Activated effector memory CD4-positive, alpha-beta T cell treated with anti-CD3 and anti-CD28 coated beads, Interleukin-2, amount 50 U/mL, for 16 hours (primary cell): ENCODE measurements around the gene GORASP1.
"Not testable (repeated sequence)": the region's sequence is repeated elsewhere in the genome, so short reads cannot be mapped to it uniquely, and the experiment has no call there.

ENCODE experiments used
- DNase-seq: peaks from one replicate; pipeline ENCODE4 v3.0.0-alpha.2; 2020

GORASP1 gene

DNA sequence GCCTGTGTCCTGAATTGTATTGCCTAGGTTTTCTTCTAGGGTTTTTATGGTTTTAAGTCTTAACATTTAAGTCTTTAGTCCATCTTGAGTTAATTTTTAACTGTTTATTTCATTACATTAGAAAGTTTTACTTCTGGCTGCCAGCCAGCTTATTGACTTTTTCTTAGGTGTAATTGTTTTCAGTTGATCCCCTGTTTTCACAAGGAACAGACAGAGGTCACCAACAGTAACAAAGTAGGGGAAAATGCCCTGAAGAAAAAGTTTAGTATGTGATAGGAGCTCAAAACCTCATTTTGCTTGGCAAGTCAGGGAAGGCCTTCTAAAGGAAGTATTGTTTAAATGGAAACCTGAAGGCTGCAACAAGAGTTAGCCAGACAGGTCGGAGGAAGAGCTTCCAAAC is 45.2 kb downstream of the GORASP1 start:
- no peak for DNase-seq

DNA sequence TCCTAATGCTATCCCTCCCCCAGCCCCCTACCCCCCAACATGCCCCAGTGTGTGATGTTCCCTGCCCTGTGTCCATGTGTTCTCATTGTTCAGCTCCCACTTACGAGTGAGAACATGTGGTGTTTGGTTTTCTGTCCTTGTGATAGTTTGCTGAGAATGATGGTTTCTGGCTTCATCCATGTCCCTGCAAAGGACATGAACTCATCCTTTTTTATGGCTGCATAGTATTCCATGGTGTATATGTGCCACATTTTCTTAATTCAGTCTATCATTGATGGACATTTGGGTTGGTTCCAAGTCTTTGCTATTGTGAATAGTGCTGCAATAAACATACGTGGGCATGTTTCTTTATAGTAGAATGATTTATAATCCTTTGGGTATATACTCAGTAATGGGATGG is 46.2 kb downstream of the GORASP1 start:
- not testable (repeated sequence) for DNase-seq

DNA sequence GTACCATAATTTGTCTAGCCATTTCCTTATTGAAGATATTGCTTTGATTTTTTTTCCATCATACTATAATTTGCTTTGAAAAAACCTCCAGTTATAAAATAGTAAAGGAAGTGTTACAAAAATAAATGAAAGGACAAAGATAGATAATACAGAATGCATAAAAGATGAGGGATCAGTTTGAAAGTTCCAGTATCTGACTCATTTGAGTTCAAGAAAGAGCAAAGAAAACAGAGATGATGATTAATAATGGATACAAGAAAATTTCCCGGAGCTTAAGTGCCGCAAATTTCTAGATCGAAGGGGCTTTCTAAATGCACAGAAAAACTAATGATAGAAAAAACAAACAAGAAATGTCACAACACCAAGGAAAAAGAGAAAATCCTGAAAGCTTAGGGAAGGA is 51.3 kb downstream of the GORASP1 start:
- no peak for DNase-seq

- DNase-seq, result no peak
These were observed 53.7 kb downstream of the GORASP1 start for GRCh38 chr3:39053696-39054095.

DNA sequence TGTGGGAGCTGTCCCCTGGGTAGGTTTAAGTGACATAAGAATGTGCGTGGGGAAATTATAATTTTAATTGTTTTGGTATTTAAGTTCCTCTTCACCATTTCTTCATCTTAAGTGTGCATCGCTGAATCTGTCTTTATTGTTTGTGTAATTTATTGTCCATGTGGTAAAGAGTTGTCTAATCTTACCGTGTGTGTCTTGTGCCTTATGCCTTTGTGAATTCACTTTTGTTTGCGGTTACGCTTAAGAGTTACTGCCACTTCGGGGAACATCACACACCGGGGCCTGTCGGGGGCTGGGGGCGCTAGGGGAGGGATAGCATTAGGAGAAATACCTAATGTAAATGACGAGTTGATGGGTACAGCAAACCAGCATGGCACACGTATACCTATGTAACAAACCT is 54.8 kb downstream of the GORASP1 start:
- DNase-seq, result no peak

GRCh38 chr3:39051649-39052561 is 55.5 kb downstream of the GORASP1 start, which contains the start of the genes SCN11A and WDR48:
Gene SCN11A, minus strand, starts transcription at chr3:39051944. Its CDS starts 101,582 bp downstream, at chr3:38950362.
Gene WDR48, plus strand, starts transcription at chr3:39052016. Its CDS starts 10 bp downstream, at chr3:39052026.
- peak; percentile 97 for DNase-seq

- DNase-seq, result no peak
These were observed 57.4 kb downstream of the GORASP1 start for GRCh38 chr3:39050029-39050428.
